GM19438 (cell line): ENCODE data around the gene DNTTIP2.
"Not testable (repeated sequence)": the region's sequence is repeated elsewhere in the genome, so short reads cannot be mapped to it uniquely, and the experiment has no call there.

ENCODE experiments used
- ATAC-seq: cut with Tn5 transposase; IDR thresholded peaks from one replicate; pipeline ENCODE4 v1.9.1; 2021; ENCODE audit warnings: low read depth; ENCODE audit not compliant: unreplicated experiment

Gene DNTTIP2

DNA sequence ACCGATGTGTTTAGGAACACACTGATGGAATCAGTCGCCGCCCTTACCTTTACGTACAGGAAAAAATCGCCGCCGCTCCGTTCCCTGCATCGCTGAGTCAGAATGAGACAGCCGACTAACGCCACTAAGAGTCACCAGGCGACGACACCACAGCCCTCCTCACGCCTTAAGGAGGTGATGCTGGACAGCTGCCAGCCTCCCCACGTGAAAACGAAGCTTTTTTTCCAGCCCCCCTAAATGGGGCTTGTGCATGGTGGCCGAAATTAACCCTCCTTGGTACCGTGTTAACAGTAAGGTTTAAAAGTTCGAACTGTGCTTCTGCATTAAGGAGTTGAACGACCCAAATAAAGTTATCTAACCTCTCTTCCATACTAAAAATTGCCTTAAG, 511 bp downstream of the DNTTIP2 start:
- ATAC-seq, result peak; percentile 46

DNA sequence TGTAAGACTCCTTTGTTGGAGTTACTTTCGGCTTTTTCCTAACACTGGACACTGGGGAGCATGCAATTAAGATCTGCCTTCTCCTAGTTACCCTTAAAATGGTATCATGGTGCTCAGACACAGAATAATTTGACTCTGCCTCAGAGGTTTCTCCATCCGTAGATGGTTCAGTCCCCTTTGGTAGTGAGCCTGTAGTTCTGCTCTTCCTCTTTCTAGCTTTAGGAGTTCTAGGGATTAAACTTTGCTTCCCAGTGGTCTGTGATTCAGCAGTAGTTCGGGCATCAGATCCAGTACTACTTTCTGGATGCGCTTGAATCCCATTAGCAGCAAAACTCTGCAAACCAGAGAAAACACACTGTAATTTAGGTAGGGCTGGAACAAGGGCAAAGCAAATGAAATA, 1.5 kb downstream of the DNTTIP2 start:
- no peak for ATAC-seq

DNA sequence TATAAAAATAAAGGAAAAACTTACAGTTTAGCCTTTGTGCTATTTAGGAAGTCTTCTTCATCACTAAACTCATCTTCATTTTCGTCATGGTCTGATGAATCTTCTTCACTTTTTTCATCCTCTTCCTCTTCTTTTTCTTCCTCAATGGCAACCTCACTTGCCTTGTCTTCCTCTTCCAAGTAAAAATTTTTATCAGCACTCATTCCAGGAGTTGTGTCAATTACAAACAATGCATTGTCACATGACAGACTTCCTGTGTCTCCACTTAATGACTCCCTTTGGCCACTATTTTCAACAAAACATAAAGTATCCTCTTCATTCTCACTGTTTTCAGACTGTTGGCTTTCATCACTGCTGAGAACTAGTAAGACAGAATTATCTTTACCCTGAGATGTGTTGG, 2.8 kb downstream of the DNTTIP2 start:
- no peak for ATAC-seq

DNA sequence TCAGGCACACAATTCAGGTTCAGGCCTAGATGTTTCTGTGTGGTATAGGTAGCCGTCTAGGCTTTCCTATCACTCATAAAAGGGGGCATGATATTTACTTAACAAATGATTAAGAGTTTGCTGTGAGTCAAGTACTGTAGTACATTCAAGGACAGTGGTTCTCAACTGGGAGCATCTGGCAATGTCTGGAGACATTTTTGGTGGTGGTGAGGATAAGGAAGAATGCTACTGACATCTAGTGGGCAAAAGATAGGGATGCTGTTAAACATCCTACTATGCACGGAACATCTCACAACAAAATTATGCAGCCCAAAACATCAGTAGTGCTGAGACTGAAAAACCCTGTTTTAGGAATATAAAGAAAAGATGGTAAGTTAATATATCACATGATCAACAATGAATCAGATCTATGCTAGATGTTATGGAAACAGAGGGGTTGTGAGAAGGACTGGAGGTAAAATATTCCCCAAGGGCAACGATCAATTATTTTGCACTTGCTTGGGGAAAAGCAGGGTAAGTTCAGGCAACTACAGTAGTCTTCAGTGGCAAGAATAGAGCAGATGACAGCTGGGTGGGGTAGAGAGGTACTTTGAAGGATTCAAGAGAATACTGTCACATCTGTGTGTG, 4.9 kb downstream of the DNTTIP2 start:
- ATAC-seq, result no peak

DNA sequence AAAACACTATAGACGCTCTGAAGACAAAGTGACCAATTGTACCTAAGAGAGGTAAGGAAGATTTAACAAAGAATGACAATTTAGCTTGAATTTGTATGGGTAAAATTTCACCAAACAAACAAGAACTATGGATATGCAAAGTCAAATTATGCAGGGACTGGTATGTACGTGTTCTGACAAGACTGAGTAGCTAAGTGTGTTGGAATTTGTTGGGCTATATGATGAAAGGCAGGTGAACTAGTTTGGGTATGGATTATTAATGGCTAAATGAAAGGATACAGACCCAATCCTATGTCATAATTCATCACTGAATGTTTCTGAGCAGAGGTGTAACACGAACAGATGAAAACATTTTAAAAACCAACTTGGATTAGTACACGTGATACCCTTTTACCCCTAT, 7.6 kb downstream of the DNTTIP2 start:
- ATAC-seq, result no peak

DNA sequence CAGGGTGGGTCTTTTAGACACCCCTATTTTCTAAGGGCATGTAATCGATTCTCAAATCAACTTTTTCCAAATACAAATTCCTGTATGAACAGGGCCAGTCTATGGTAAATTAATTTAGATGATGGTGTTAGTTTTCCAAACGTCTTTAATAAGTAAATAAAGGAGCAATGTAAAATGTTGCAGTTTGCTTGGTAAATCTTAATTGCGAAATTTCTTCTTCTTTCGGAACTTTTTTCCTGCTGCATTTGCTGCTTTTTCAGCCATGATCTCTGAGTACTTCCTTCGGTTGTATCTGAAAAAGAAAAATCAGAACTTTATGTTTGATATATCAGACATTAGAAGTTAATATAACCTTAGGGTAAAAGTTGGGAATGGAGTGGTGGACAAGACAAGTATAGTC, 9.4 kb downstream of the DNTTIP2 start:
- no peak for ATAC-seq

DNA sequence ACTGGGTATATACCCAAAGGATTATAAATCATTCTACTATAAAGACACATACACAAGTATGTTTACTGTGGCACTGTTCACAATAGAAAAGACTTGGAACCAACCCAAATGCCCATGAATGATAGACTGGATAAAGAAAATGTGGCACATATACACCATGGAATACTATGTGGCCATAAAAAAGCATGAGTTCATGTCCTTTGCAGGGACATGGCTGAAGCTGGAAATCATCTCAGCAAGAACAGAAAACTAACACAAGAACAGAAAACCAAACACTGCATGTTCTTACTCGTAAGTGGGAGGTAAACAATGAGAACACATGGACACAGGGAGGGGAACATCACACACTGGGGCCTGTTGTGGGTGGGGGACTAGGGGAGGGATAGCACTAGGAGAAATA, 10.5 kb downstream of the DNTTIP2 start:
- ATAC-seq, result not testable (repeated sequence)

DNA sequence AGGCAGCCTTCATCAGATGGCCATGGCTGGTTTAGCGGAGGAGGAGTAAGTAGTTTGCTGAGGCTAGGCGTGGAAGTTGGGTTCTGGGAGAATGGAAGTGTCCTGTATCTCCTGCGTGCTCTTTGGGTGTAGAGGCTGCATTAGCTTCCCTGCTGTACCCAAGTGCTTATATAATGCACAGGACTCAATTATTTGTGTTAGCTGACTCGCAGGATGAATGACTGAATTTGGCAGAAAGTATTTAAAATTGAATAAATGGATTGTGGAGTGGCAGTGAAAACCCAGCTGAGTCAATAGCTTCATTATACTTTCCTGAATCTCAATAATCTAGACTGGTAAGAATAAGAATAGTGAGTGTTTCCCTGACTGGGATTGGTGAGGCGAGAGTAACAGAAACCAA, 13.8 kb downstream of the DNTTIP2 start:
- no peak for ATAC-seq

DNA sequence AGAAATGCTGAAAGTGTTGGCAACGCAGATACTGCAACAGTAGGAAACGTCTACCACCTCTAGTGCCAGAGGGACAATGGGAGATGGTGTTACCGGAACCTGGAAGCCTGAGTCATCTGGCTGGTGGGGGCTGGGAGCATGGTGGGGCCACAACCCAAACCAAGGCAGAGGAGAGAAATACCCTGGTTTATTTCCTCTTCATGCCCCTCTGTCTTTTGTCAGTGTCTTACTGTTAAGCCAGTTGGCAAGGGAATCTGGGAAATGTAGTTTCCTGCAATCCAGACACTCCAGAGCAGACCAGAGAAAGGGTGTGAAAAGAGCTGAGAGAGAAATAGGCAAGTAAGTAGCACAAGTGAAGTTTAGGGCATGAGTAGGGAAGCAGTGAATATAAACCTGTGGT, 14.8 kb downstream of the DNTTIP2 start:
- ATAC-seq, result no peak

DNA sequence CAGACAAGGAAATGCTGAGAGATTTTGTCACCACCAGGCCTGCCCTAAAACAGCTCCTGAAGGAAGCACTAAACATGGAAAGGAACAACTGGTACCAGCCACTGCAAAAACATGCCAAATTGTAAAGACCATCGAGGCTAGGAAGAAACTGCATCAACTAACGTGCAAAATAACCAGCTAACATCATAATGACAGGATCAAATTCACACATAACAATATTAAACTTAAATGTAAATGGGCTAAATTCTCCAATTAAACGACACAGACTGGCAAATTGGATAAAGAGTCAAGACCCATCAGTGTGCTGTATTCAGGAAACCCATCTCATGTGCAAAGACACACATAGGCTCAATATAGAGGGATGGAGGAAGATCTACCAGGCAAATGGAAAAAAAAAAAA, 21.4 kb downstream of the DNTTIP2 start:
- not testable (repeated sequence) for ATAC-seq

DNA sequence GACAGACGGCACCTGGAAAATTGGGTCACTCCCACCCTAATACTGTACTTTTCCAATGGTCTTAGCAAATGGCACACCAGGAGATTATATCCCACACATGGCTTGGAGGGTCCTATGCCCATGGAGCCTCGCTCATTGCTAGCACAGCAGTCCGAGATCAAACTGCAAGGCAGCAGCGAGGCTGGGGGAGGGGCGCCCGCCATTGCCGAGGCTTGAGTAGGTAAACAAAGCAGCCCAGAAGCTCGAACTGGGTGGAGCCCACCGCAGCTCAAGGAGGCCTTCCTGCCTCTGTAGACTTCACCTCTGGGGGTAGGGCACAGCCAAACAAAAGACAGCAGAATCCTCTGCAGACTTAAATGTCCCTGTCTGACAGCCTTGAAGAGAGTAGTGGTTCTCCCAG, 23.0 kb downstream of the DNTTIP2 start:
- ATAC-seq, result not testable (repeated sequence)

DNA sequence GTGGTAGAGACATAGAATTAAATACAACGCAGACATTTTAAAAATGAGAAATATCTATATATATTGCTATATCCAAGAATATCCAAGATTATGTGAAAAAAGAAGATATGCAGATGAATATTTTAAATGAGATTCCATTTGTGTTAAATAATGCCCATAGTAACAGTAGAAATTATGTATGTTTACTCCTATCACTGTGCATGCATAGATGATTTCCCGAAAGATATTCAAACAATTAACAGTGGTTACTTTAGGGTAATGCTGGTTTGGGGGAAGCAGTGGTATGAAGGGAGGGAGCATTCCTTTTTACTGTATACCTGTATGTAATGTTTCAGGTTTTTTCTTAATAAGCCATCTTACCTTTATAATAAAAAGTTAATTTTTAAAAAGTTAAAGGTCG, 25.1 kb downstream of the DNTTIP2 start:
- ATAC-seq, result no peak

DNA sequence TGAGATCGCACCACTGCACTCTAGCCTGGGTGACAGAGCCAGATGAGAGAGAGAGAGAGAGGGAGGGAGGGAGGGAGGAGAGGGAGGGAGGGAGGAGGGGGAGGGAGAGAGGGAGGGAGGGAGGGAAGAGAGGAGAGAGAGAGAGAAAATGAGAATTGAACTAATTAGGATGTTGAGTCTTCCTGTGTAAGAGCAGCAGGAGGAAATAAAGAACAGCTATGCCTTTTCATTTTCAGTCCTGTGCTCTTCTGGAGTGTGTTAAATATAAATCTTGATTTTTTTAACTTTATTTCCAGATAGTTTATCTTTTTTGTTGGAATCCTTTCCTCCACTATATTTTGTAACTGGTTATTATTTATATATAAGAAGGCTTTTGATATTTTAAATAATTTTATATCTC, 27.1 kb downstream of the DNTTIP2 start:
- ATAC-seq, result no peak

DNA sequence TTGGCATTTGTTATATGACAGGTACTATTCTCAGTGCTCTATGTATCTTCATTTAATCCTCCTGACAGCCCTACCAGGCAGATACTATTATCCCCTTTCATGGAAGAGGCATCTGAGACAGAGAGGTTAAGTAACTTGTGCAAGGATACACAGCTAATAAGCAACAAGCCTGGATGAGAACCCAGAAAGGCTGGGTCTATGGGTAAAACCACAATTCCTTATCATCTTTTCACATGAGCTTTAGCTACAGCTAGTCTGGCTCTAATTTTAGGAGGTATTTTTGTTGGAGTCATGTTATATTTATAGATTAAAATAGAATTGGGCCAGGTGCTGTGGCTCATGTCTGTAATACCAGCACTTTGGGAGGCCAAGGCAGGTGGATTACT, 27.7 kb downstream of the DNTTIP2 start:
- no peak for ATAC-seq

DNA sequence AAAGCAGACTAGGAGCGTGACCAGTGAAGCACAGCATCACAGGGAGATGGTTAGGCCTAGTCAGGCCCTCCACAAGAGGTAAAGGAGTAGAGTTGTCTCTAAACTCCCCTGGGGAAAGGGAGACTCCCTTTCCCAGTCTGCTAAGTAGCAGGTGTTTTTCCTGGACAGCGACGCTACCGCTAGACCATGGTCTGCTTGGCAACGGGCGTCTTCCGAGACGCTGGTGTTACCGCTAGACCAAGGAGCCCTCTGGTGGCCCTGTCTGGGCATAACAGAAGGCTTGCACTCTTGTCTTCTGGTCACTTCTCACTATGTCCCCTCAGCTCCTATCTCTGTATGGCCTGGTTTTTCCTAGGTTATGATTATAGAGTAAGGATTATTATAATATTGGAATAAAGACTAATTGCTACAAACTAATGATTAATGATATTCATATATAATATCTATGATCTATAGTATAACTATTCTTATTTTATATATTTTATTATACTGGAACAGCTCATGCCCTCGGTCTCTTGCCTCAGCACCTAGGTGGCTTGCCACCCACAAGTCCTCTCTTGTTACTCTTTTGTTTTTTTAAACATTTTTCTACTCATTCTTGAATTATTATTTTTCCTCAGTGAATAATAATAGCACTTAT, 28.2 kb downstream of the DNTTIP2 start:
- not testable (repeated sequence) for ATAC-seq

DNA sequence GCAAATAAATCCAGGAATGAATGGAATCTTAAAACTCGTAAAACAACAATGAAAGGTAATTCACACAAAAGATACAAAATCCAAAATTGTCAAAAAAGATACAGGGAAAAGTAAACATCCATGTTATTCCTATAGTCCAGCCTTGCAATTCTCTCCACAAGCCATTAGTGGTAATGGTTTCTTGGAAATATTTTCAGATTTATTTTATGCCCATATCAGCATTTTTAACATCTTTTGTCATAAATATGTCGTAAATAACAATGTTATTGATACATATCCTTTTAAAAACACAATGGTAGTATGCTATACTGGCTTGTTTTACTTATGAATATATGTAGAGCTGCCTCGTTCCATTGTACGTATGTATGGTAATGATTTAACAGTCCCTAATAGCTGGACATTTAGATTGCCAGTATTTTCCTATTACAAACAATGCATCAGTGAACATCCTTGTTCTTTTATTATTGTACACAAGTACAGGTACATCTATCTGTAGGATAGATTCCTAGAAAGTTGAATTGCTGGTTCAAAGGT, 30.6 kb downstream of the DNTTIP2 start:
- no peak for ATAC-seq

DNA sequence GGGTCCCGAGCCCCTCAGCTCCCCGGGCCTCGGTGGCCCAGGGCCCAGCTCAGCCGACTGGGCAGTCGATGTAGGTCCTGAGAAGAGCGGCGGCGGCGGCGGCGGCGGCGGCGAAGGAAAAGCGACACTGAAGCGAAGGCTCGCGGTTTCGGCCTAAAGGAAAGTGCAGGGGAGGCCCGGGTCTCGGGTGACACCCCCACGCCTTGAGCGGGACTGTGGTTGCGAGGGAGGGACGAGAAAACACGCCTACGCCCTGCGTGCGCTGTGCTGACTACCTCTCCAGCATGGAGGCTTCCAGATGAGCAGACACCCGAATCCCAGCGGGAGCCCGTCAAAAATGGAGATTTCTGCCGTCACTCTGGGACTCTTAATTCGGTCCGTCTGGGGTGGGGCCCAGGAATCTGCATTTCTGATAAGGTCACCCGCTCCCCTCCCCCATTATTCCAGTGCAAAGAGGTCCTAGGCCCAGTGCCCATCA, 31.2 kb downstream of the DNTTIP2 start:
- ATAC-seq, result peak; percentile 25

DNA sequence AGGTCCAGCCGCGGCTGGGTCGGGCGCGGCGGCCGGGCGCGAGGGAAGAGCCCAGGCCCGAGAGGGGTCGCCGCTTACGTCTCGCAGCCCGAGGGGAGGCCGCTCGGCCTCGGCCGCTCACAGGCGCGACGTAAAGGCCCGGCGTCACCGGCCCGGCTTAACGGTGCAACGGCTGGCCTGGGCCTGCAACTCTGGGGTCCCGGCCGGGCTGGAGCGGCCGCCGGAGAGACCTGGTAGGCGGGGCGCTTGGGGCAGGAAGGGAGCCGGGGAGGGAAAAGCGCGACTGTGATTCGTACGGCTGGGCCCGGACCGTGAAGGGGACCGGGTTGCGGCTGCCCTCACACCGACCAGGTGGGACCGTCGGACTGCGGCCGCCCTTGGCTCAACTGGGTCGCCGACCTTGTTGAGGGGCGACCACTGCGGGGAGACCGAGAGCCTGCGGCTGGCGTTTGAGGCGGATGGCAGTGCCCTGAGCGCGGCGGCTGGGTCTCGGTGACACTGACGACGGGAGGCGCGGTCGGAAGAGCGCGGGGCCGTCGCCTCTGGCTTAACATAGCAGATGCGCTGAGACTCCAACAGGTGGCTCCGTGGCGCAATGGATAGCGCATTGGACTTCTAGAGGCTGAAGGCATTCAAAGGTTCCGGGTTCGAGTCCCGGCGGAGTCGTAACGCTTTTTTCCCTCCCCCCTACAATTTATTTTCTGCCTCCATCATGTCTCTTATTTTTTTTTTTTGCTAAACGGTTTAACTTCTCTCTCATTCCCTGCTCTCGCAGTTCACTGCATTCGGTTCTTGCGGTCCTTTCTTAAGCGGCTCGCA, 31.8 kb downstream of the DNTTIP2 start:
- ATAC-seq, result peak; percentile 64

DNA sequence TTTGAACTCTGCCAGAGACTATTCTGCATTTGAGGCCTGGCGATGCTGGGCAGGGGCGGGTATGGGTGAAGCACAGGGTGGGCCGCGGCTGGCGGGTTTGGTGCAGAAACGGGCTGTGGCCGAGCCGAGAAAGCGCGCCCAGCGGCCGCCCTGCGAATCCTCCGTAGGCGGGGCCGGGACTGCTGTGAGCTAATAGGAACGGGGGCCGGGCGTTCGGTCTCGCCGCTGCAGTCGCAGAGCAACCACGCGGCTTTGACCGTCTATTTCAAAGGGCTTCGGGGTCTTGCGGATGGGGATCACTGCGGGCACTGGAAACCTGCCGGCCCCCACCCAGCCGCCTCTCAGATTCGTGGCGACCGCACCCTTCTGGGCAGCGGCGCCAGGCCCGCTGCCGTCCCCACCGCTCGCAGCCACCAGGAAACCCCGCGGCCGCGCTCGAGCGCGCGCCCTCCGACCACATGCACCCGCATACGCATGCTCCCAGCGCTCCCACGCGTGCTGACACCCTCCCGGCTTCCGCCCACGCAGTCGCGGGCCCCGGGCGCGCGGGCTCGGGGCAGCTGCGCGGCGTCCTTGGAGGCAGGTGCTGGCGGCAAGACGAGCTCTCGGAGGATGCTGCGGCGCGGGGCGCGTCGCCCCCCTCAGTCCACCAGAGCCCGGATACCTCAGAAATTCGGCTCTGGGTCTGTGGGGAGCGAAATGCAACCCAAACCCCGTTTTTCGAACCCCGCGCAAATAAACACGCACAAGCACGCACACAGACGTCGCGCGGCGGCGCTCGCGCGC, 32.6 kb downstream of the DNTTIP2 start:
- peak; percentile 50 for ATAC-seq

DNA sequence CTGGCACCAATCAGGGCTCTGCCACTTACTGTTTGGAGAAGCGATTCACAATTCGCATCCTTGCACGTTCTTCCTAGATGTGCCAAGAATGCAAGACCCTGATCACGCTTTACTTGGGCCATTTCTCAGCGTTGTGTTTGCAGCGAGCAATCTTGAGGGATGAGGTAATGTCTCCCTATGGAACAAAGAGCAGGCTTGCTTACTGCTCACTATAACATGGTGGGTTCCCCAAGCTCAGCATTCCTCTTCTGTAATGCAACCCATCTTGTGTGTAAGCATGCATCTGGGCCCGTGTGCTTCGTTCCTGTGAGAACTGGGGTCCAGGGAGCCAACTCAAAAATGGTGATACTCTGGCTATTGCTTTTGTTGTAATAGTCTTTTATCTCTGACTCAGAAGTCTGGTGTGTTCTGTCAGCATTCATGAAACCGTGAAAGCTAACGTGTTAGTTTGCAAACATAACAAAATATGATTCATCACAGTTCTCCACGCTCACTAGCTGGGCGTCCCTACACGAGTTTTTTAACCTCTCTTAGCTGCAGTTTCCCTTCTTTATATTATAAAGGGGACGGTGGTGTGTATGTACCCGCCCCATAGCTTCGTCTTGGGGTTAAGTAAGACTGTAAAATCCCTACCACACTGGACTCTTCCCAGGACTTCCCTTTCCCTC, 33.3 kb downstream of the DNTTIP2 start:
- peak; percentile 1 for ATAC-seq
